GM19099 (cell line): Measurements from ENCODE around the gene PBX4.

Source experiments
- POLR2A ChIP-seq: IDR thresholded peaks from 3 replicates; pipeline ENCODE4 v1.6.1; 2011; ENCODE audit warnings: low read depth; ENCODE audit not compliant: insufficient read length; ENCODE audit errors: extremely low read depth

PBX4 gene

GRCh38 chr19:19537075-19538048 is 81.1 kb downstream of the PBX4 start:
- no peak for TF ChIP-seq POLR2A

DNA sequence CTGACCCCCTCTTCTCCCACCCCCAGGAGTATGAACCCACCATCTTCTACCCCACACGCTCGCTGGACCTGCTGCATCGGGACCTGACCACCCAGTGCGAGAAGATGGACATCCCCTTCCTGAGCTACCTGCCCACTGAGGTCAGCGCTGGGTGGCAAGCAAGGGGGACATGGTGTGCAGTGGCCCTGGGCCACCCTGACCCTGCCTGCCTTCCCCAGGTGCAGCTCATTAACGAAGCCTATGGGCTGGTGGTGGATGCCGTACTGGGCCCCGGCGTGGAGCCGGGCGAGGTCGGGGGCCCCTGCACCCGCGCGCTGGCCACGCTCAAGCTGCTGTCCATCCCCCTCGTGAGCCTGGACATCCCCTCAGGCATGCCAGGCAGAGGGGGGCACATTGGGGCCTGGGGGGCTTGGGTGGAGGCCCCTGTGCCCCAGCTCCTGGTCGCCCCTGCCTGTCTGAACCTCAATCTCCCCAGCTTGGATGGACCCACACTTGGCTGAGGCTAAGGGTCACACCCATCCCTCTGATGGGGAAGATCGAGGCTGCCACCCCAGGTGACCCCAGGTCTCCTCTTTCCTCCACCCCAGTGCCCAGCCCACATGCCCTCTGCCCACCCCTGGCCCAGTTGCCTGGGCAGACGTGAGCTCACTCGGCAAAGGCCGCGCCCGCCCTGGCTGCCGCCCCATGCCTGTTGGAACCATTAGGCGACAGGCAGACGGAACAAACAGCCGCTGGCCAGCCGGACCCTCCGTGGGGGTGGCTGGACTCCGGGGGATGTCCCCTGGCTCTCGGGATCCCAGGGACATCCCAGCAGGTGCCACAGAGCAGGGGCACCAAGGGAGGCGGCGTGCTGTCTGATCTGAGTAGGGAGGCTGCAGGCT is 82.9 kb downstream of the PBX4 start:
- no peak for TF ChIP-seq POLR2A

GRCh38 chr19:19534556-19535265 is 83.8 kb downstream of the PBX4 start:
- no peak for TF ChIP-seq POLR2A

GRCh38 chr19:19533841-19534240 is 84.6 kb downstream of the PBX4 start:
- TF ChIP-seq POLR2A = no peak

- no peak for TF ChIP-seq POLR2A
Observed at GRCh38 chr19:19532806-19533701, 85.4 kb downstream of the PBX4 start.

- TF ChIP-seq POLR2A = no peak
Observed at GRCh38 chr19:19531951-19532805, 86.3 kb downstream of the PBX4 start.

DNA sequence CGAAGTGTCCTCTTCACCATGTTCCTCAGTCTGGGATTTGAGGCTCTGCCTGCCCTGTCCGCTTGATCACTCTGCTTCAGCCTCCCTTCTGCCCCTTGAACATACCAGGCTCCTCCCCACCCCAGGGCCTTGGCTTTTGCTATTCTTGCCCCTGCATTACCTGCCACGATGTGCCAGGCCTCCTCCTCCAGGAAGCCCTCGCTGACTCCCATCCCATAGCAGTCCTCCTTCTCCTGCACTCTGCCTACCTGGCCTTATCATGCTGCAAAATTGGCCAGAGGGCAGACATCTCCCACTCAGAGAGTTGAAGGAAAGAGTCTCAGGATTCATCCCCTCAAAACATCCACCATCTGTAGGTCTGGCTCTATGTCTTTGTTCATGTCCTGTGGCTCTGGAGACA is 87.6 kb downstream of the PBX4 start:
- TF ChIP-seq POLR2A = no peak

- no peak for TF ChIP-seq POLR2A
Observed at GRCh38 chr19:19530423-19530804, 88.1 kb downstream of the PBX4 start.

GRCh38 chr19:19529783-19530422 is 88.6 kb downstream of the PBX4 start:
- no peak for TF ChIP-seq POLR2A

DNA sequence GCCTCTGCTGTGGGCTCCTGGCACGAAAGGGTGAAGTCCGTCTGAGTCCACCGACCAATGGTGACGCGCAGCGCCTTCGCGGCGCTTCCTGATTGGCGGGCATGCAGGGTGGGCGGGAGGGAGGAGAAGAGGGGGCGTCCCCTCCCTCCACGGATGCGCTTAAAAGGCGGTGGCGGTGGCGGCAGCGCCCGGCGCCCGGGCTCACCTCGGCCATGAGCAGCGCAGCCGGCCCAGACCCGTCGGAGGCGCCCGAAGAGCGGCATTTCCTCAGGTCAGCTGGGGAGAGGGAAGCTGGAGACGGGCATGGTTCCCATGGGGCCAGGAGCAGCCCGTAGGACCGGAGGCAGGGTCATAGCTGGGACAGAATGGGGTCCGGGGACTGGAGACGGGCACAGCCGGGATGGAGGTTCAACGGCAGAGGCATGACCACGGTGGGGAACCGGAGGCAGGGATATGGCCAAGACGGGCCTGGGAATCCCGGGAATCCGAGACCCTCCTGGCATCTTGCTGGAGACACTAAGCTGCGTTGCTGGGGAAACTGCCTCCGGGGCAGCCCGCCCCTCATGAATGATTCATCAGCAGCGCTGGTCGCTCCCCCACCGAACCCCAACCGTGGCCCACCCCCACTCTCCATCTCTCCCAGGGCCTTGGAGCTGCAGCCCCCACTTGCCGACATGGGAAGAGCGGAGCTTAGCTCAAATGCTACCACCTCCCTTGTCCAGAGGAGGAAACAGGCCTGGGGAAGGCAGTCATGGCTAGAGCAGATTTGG is 89.6 kb downstream of the PBX4 start, which contains the start of gene YJEFN3:
YJEFN3 (plus strand) TSS at position 191 of the 770 bp plus-strand sequence; CDS start at position 213, 22 bp downstream.
- TF ChIP-seq POLR2A = no peak

DNA sequence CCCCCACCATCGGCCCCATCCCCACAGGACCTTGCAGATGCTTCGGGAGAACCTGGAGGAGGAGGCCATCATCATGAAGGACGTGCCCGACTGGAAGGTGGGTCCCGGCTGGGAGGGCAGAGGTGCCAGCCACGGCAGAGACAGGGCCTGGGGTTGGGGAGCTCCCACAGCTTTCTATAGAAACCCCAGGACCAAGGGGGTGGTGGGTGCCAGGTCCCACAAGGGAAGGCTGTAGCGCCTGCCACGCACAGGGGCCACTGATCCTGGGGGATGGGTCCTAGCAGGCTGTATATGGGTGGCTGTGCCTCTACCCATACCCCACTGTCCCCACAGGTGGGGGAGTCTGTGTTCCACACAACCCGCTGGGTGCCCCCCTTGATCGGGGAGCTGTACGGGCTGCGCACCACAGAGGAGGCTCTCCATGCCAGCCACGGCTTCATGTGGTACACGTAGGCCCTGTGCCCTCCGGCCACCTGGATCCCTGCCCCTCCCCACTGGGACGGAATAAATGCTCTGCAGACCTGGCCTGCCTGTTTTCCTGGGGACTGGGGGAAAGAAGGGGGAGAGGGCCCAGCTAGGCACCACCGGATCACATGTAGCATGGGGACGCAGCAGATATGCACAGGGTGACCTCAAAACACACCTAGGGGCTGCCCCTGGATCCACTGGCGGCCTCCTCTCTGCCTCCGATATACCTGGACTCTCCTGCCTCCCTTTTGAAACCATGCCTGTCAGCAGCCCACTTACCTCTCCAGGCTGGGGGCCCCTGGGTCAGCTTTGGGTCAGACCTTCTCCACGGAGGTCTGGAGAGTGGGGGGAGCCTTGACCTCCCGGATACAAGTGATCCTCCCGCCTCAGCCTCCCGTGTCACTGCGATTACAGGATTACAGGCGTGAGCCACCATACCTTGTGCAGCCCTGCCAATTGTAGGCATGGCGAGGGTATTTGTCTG is 90.5 kb downstream of the PBX4 start:
- no peak for TF ChIP-seq POLR2A
